Mucosa of descending colon (tissue), 3 donors: ENCODE results near the gene RNF212. TPM values are rescaled to one million over a fixed set of nuclear protein-coding genes. Genes with fewer than 3 reads are reported as not detected.

Source experiments
- ATAC-seq: fragments of 200-7000 bp; cut with Tn5 transposase; one replicate; pipeline ENCODE4 v1.9.1; 2020; ENCODE audit warnings: mild to moderate bottlenecking, moderate library complexity
- DNase-seq, 3 donors: peaks; one replicate each; pipeline ENCODE4 v3.0.0-alpha.2; 2020
- H3K36me3 ChIP-seq: fragments of 200-600 bp; one replicate; pipeline ENCODE4 v1.8.0; 2021; ENCODE audit warnings: low read depth, mild to moderate bottlenecking
- H3K4me1 ChIP-seq: fragments of 200-600 bp; one replicate; pipeline ENCODE4 v1.8.0; 2021; ENCODE audit warnings: low read depth, mild to moderate bottlenecking
- H3K4me3 ChIP-seq: fragments of 200-600 bp; one replicate; pipeline ENCODE4 v1.8.0; 2021; ENCODE audit warnings: mild to moderate bottlenecking
- H3K9me3 ChIP-seq: fragments of 200-600 bp; one replicate; pipeline ENCODE4 v1.8.0; 2021; ENCODE audit warnings: mild to moderate bottlenecking
- CTCF ChIP-seq: fragments of 200-600 bp; IDR thresholded peaks from one replicate; pipeline ENCODE4 v1.8.0; 2022; ENCODE audit warnings: antibody characterized with exemption, mild to moderate bottlenecking
- intact Hi-C, 2 donors: fragments of 100-400 bp; cut with DNase I in 1 of 2; cut with micrococcal nuclease in 1 of 2; formaldehyde crosslinking; loops; one replicate each; pipeline versions ENCODE4 v1.11.0 to v1.11.1; 2022; cut with DNase I, micrococcal nuclease
- total RNA-seq, 3 donors: library from RNA; stranded (reverse); fragmentation: NEBNext Ultra II Directional in 2 of 3; extraction: Animal tissue kit (Norgen Biotek cat#: 25700) in 2 of 3; gene quantifications; one replicate each; pipeline versions ENCODE4 v1.2.1 to v1.2.4, GENCODE V29; 2021 to 2023
- donor health status: DM: no; HTN: no; CAD: no; lungs with moderate emphysema.
- donor health status: DM: no; HTN: no; CAD: no.
- donor health status: DM: no; HTN: yes; CAD: no.

The RNF212 gene
- total RNA-seq, 3 donors from 2014 or later, result 2.3 to 4.9 (median 3.9) TPM

GRCh38 chr4:1028574-1029220 is 84.7 kb downstream of the RNF212 start:
- no peaks in the 10 kb centered on the region for H3K9me3 ChIP-seq
- H3K36me3 ChIP-seq, result no peaks in the 10 kb centered on the region
- no peak for TF ChIP-seq CTCF
- DNase-seq (no peak), ATAC-seq (no peak)
- H3K4me3 ChIP-seq, result no peak overlapping the region
- peaks cover 5% of the 10 kb centered on the region for H3K4me1 ChIP-seq
- intact Hi-C loops, result no loop called here

GRCh38 chr4:1027915-1028238 is 85.5 kb downstream of the RNF212 start:
- intact Hi-C loops, result no loop called here
- H3K4me1 ChIP-seq, result peaks cover 5% of the 10 kb centered on the region
- DNase-seq (no peak), ATAC-seq (no peak)
- no peaks in the 10 kb centered on the region for H3K9me3 ChIP-seq
- H3K4me3 ChIP-seq, result no peak overlapping the region
- TF ChIP-seq CTCF, result no peak
- no peaks in the 10 kb centered on the region for H3K36me3 ChIP-seq

- H3K4me3 ChIP-seq, result no peak overlapping the region
- H3K9me3 ChIP-seq, result no peaks in the 10 kb centered on the region
- peaks cover 9% of the 10 kb centered on the region for H3K4me1 ChIP-seq
- ATAC-seq (no peak), DNase-seq (no peak)
- no peaks in the 10 kb centered on the region for H3K36me3 ChIP-seq
- intact Hi-C loops, result no loop called here
- TF ChIP-seq CTCF, result no peak
These were observed 86.0 kb downstream of the RNF212 start for GRCh38 chr4:1027219-1027914.

DNA sequence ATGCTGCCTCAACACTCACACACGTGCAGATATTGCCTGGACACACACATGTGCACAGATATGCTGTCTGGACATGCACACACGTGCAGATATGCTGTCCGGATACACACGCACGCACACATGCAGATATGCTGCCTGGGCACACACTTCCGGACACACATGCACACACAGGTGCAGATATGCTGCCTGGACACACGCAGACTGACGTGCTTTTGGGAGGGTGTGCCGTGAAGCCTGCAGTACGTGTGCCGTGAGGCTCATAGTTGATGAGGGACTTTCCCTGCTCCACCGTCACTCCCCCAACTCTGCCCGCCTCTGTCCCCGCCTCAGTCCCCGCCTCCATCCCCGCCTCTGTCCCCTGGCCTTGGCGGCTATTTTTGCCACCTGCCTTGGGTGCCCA is 87.2 kb downstream of the RNF212 start:
- intact Hi-C loops, result no loop called here
- Histone ChIP-seq H3K4me3 (no peak overlapping the region), H3K4me1 (peaks cover 19% of the 10 kb centered on the region), H3K9me3 (no peaks in the 10 kb centered on the region), H3K36me3 (no peaks in the 10 kb centered on the region)
- TF ChIP-seq CTCF, result no peak
- DNase-seq (peak in 2 of 3 donors; percentile 61 to 73), ATAC-seq (peak; percentile 65)

GRCh38 chr4:1024882-1025545 is 88.3 kb downstream of the RNF212 start:
- peaks cover 14% of the 10 kb centered on the region for H3K4me1 ChIP-seq
- DNase-seq (no peak), ATAC-seq (no peak)
- intact Hi-C loops, result no loop called here
- no peaks in the 10 kb centered on the region for H3K36me3 ChIP-seq
- TF ChIP-seq CTCF, result no peak
- H3K9me3 ChIP-seq, result no peaks in the 10 kb centered on the region
- no peak overlapping the region for H3K4me3 ChIP-seq
